Endothelial cell (in vitro differentiated cells): ENCODE data around the gene PLCXD1. TPM values are rescaled to one million over a fixed set of nuclear protein-coding genes. Genes with fewer than 3 reads are reported as not detected.
"Not testable (repeated sequence)": the region's sequence is repeated elsewhere in the genome, so short reads cannot be mapped to it uniquely, and the experiment has no call there.

Source experiments
- DNase-seq: peaks from one replicate; pipeline ENCODE4 v3.0.0; 2021; ENCODE audit warnings: low spot score
- H3K27ac Mint-ChIP-seq: one replicate; pipeline ENCODE4 v1.8.0; 2021; ENCODE audit warnings: mixed read lengths, inconsistent platforms; ENCODE audit not compliant: unreplicated experiment
- H3K27me3 Mint-ChIP-seq: one replicate; pipeline ENCODE4 v1.8.0; 2021; ENCODE audit warnings: mild to moderate bottlenecking, moderate library complexity, mixed read lengths, inconsistent platforms; ENCODE audit not compliant: unreplicated experiment
- H3K36me3 Mint-ChIP-seq: one replicate; pipeline ENCODE4 v1.8.0; 2021; ENCODE audit warnings: mild to moderate bottlenecking, low read depth, mixed read lengths, inconsistent platforms; ENCODE audit not compliant: unreplicated experiment
- H3K4me1 Mint-ChIP-seq: one replicate; pipeline ENCODE4 v1.8.0; 2021; ENCODE audit warnings: mild to moderate bottlenecking, mixed read lengths, inconsistent platforms; ENCODE audit not compliant: unreplicated experiment
- H3K4me3 Mint-ChIP-seq: one replicate; pipeline ENCODE4 v1.8.0; 2021; ENCODE audit warnings: mild to moderate bottlenecking, mixed read lengths, inconsistent platforms; ENCODE audit not compliant: unreplicated experiment
- H3K9me3 Mint-ChIP-seq: one replicate; pipeline ENCODE4 v1.8.0; 2021; ENCODE audit warnings: mixed read lengths, inconsistent platforms; ENCODE audit not compliant: unreplicated experiment
- CTCF ChIP-seq: fragments of 200-600 bp; sonication (generic); IDR thresholded peaks from one replicate; pipeline ENCODE4 v1.5.0; 2021; ENCODE audit warnings: antibody characterized with exemption; ENCODE audit not compliant: unreplicated experiment
- total RNA-seq: library from RNA; stranded (reverse); fragmentation: NEBNext Ultra II Directional; extraction: Animal tissue kit (Norgen Biotek cat#: 25700); gene quantifications from one replicate; pipeline ENCODE4 v1.2.1, GENCODE V29; 2021; ENCODE audit not compliant: unreplicated experiment

The PLCXD1 gene
- total RNA-seq, 1 donor from 2014 or later = 21.7 TPM

- no peak for TF ChIP-seq CTCF
- Mint-ChIP-seq H3K27ac (no peak overlapping the region), H3K9me3 (peaks cover 10% of the 10 kb centered on the region), H3K4me3 (no peak overlapping the region), H3K27me3 (peaks cover 4% of the 10 kb centered on the region), H3K4me1 (no peaks in the 10 kb centered on the region), H3K36me3 (no peaks in the 10 kb centered on the region)
- no peak for DNase-seq
Measured at GRCh38 chrX:261167-261918, 19.8 kb upstream of the PLCXD1 start.

- no peak overlapping the region for H3K27ac Mint-ChIP-seq
- no peak overlapping the region for H3K4me3 Mint-ChIP-seq
- peaks cover 10% of the 10 kb centered on the region for H3K9me3 Mint-ChIP-seq
- no peaks in the 10 kb centered on the region for H3K36me3 Mint-ChIP-seq
- TF ChIP-seq CTCF = no peak
- H3K27me3 Mint-ChIP-seq = peaks cover 4% of the 10 kb centered on the region
- DNase-seq = no peak
- no peaks in the 10 kb centered on the region for H3K4me1 Mint-ChIP-seq
Measured at GRCh38 chrX:261919-262352, 19.2 kb upstream of the PLCXD1 start.

GRCh38 chrX:262381-262909 is 18.7 kb upstream of the PLCXD1 start:
- Mint-ChIP-seq H3K4me1 (no peaks in the 10 kb centered on the region), H3K27ac (no peak overlapping the region), H3K27me3 (peaks cover 4% of the 10 kb centered on the region), H3K4me3 (no peak overlapping the region), H3K36me3 (no peaks in the 10 kb centered on the region), H3K9me3 (peaks cover 10% of the 10 kb centered on the region)
- TF ChIP-seq CTCF = no peak
- no peak for DNase-seq

GRCh38 chrX:264006-264405 is 17.2 kb upstream of the PLCXD1 start:
- not testable (repeated sequence) for DNase-seq, H3K27me3 Mint-ChIP-seq, H3K4me3 Mint-ChIP-seq, H3K36me3 Mint-ChIP-seq, H3K4me1 Mint-ChIP-seq, H3K27ac Mint-ChIP-seq, H3K9me3 Mint-ChIP-seq

GRCh38 chrX:264634-265455 is 16.3 kb upstream of the PLCXD1 start:
- no peaks in the 10 kb centered on the region for H3K4me1 Mint-ChIP-seq
- DNase-seq = no peak
- TF ChIP-seq CTCF = no peak
- H3K27me3 Mint-ChIP-seq = peaks cover 5% of the 10 kb centered on the region
- H3K27ac Mint-ChIP-seq = no peak overlapping the region
- H3K4me3 Mint-ChIP-seq = no peak overlapping the region
- peaks cover 10% of the 10 kb centered on the region for H3K9me3 Mint-ChIP-seq
- H3K36me3 Mint-ChIP-seq = no peaks in the 10 kb centered on the region
